ENCODE data around the gene AGAP1. TPM values are rescaled to one million over a fixed set of nuclear protein-coding genes. Genes with fewer than 3 reads are reported as not detected.

The AGAP1 gene
- total RNA-seq, 1 donor from 2014 or later: 3.8 TPM

DNA sequence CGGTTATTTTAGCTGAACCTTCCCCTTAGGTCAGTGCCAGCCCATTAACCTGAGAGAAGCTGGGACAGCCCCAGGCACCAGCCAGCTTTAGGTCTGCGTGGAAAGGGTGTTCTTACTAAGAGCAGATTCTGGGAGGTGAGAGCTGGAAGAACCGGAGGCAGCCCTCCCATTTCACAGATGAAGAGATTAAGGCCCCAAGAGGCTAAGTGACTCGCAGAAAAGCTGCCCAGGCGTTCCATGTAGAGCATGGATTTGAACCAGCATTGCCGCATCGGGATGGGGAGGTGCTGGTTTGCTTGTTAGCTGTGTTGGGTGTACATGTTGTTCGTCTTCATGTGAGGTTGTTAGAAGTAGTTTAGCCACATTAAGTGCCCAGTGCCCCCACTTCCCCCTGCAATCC lies 203.2 kb downstream of the AGAP1 start:
- no peak for DNase-seq
- intact Hi-C loops (cut with micrococcal nuclease): no loop called here

DNA sequence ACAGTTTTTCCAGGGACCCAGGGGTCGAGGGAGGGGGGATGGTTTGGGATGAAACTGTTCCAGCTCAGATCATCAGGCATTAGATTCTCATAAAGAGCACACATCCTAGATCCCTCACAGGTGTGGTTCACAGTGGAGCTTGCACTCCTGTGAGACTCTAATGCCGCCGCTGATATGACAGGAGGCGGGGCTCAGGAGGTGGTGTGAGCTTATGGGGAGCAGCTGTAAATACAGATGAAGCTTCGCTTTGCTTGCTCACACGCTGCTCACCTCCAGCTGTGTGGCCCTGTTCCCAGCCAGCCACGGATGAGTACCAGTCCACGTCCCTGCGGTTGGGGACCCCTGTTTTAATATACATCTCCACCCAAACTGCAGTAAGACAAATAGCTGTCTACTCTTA lies 204.2 kb downstream of the AGAP1 start:
- Mint-ChIP-seq H3K4me1 (no peaks in the 10 kb centered on the region), H3K36me3 (ENCODE audit: low read depth) (no peaks in the 10 kb centered on the region), H3K27ac (no peak overlapping the region), H3K9me3 (no peaks in the 10 kb centered on the region), H3K4me3 (no peak overlapping the region), H3K27me3 (peaks cover 2% of the 10 kb centered on the region)
- intact Hi-C loops (cut with micrococcal nuclease): no loop called here
- DNase-seq: no peak

More for the DNA sequence above, 203.2 kb downstream of the AGAP1 start:
- Mint-ChIP-seq H3K4me1 (no peaks in the 10 kb centered on the region), H3K36me3 (ENCODE audit: low read depth) (no peaks in the 10 kb centered on the region), H3K9me3 (no peaks in the 10 kb centered on the region), H3K27ac (no peak overlapping the region), H3K4me3 (no peak overlapping the region), H3K27me3 (peaks cover 1% of the 10 kb centered on the region)

DNA sequence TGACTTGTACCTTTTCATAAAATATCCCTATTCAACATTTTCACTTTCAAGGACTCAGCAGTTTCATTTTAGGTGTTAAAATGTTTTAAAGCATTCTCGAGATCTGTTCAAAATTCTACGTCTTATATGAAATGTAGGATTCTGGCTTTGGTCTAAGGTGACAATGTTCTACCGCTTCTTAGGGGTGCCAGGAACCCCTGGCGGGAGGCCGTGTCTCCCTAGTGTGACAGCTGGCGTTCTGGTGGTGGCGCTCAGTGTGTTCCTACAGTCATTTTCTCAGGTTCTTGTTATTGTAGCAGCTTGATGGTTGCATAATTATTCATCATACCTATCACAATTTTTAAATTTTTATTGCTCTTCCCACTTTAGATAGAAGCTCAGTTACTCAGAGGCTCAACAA lies 204.6 kb downstream of the AGAP1 start:
- Mint-ChIP-seq H3K36me3 (ENCODE audit: low read depth) (no peaks in the 10 kb centered on the region), H3K4me3 (no peak overlapping the region), H3K9me3 (no peaks in the 10 kb centered on the region), H3K4me1 (no peaks in the 10 kb centered on the region), H3K27me3 (peaks cover 2% of the 10 kb centered on the region), H3K27ac (no peak overlapping the region)
- intact Hi-C loops (cut with micrococcal nuclease): no loop called here
- DNase-seq: no peak

DNA sequence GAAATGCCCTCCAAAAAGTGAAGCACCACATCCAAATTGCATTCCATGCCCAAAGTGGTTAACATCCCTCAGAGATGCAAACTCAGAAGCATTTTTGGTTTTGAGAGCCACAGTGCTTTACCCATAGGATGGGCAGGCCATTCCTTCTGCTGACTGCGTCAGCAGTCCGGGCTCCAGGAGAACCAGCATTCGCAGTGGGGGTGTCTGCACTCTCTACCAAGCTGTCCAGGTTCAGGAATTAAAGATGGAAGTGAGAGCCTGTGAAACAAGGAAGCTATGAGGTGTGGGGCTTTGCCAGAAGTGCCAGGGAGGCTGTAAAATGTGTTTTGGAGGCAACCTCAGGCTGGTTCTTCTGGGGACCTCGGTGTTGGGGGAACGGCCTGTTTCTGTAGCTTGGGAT lies 205.7 kb downstream of the AGAP1 start:
- H3K4me3 Mint-ChIP-seq: no peak overlapping the region
- H3K27ac Mint-ChIP-seq: no peak overlapping the region
- intact Hi-C loops (cut with micrococcal nuclease): no loop called here
- peaks cover 2% of the 10 kb centered on the region for H3K27me3 Mint-ChIP-seq
- DNase-seq: no peak
- H3K36me3 Mint-ChIP-seq (ENCODE audit: low read depth): no peaks in the 10 kb centered on the region
- H3K4me1 Mint-ChIP-seq: no peaks in the 10 kb centered on the region
- no peaks in the 10 kb centered on the region for H3K9me3 Mint-ChIP-seq

DNA sequence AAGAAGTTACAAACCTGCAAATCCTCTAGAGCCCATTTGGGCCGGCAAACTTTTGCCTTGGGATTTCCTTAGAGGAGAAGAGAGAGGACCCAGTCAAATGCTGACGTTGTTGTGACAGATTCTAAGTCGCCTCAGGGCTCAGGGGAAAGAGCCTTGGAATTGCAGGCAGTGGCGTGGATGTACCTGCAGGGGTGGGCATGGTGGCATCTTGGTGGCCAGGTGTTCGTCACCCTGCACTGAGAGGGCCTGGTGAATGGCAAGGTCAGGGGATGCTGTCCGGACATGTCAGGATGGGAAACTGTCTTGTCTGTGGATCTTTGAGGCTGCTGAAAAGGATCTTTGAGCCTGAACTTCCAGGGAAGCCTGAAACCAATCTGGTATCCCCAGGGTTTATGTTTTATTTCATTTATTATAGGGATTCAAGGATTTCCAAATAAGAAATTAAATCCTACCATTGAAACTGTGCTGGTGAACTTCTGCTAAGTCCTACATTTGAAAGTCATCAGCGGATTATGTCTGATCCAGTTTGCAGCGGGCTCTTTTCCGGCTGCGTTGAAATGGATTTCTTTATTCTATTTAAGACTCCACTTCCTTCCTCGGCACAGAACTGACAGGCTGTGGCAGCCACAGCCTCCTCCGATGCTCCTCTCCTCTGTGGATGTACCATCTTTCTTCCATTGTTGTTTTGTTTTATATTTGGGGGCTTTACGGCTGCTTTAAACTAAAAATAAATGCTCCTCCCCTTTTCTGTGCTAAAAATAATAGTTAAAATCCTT lies 207.6 kb downstream of the AGAP1 start:
- Mint-ChIP-seq H3K4me3 (no peak overlapping the region), H3K9me3 (no peaks in the 10 kb centered on the region), H3K27ac (no peak overlapping the region), H3K27me3 (peaks cover 2% of the 10 kb centered on the region), H3K4me1 (no peaks in the 10 kb centered on the region), H3K36me3 (ENCODE audit: low read depth) (no peaks in the 10 kb centered on the region)
- DNase-seq: no peak
- intact Hi-C loops (cut with micrococcal nuclease): no loop called here

DNA sequence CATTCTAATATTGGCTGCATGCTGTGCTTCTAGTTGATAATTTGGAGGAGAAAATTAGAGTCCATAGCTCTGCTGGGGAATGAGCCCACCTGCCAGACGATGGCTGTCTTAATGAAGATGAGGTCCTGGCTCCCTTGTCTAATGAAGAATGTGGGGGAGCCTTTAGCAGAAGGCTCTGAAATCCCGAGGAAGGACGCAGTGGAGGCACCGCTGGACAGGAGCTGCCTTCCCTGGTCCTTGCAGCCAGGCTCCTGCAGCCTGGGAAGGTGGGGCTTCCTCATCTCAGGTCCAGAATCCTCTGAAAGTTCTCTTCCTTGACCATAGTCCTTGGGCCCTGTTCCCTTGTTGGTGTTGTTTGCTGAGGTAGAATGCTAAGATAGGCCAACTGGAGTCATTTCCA lies 208.3 kb downstream of the AGAP1 start:
- Mint-ChIP-seq H3K4me3 (no peak overlapping the region), H3K27ac (no peak overlapping the region), H3K9me3 (no peaks in the 10 kb centered on the region), H3K4me1 (no peaks in the 10 kb centered on the region), H3K36me3 (ENCODE audit: low read depth) (no peaks in the 10 kb centered on the region), H3K27me3 (peaks cover 2% of the 10 kb centered on the region)
- DNase-seq: no peak
- intact Hi-C loops (cut with micrococcal nuclease): no loop called here

DNA sequence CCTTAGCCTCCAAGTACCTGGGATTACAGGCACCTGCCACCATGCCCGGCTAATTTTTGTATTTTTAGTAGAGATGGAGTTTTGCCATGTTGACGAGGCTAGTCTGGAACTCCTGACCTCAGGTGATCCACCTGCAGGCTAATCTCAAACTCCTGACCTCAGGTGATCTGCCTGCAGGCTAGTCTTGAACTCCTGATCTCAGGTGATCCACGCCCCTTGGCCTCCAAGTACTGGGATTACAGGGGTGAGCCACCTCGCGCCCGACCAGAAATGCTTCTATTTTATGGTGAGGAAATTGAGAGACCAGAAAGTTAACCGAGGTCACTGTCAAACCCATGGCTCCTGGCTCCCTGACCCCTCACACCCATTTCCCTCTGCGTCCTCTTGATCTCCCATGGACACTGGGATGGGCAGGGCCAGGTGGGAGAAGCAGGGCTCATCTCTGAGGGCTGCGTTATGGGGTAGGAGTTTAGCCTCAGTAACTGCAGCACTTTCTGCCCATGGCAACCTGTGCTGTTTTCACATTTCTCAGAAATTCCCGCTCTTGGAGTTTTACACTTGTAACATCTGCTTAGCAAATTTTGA lies 210.0 kb downstream of the AGAP1 start:
- peaks cover 2% of the 10 kb centered on the region for H3K27me3 Mint-ChIP-seq
- no peak overlapping the region for H3K4me3 Mint-ChIP-seq

DNA sequence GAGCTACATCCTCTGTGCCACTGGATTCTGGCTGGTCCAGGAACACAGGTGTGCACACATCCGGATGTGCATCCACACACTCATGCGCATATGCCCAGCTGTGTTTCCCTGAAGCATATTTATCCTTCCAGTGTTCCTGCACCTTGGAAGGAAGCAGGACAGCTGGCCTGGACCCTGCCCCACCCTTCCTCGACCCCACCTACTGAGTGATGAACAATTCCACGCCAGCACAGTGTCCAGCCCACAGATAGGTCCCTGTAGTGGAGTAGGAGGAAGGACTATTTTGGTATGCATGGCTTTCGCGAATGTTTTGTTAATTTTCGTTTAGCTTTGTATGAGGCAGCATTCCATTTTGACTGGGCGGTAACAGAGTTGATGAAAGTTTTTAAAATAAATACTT lies 211.5 kb downstream of the AGAP1 start:
- Mint-ChIP-seq H3K4me3 (no peak overlapping the region), H3K27ac (no peak overlapping the region), H3K36me3 (ENCODE audit: low read depth) (no peaks in the 10 kb centered on the region), H3K4me1 (no peaks in the 10 kb centered on the region), H3K9me3 (no peaks in the 10 kb centered on the region), H3K27me3 (peaks cover 2% of the 10 kb centered on the region)
- intact Hi-C loops (cut with micrococcal nuclease): no loop called here
- no peak for DNase-seq

More for the DNA sequence above, 210.0 kb downstream of the AGAP1 start:
- Mint-ChIP-seq H3K27ac (no peak overlapping the region), H3K36me3 (ENCODE audit: low read depth) (no peaks in the 10 kb centered on the region), H3K9me3 (no peaks in the 10 kb centered on the region), H3K4me1 (no peaks in the 10 kb centered on the region)
- no peak for DNase-seq
- intact Hi-C loops (cut with micrococcal nuclease): no loop called here

DNA sequence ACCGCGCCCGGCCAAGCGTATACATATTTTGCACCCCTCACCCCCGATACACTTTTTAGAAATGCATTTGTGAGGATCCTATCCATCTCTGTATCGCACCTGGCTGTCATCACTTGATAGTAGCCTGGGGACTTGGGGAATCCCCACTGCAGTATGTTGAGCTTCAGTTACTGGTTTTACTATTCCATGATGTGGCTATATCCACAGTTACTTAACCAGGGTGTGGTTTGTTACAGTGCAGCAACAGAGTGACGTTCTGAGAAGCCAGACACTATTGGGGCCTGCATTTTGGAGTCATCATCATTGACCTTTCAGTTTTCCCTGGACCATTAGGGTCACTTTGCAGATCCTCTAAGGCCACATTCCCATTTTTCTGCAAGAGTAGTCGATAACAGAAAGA lies 212.7 kb downstream of the AGAP1 start:
- no peak for DNase-seq
- Mint-ChIP-seq H3K36me3 (ENCODE audit: low read depth) (no peaks in the 10 kb centered on the region), H3K4me1 (no peaks in the 10 kb centered on the region), H3K4me3 (no peak overlapping the region), H3K27me3 (peaks cover 2% of the 10 kb centered on the region), H3K27ac (no peak overlapping the region), H3K9me3 (no peaks in the 10 kb centered on the region)
- intact Hi-C loops (cut with micrococcal nuclease): no loop called here

DNA sequence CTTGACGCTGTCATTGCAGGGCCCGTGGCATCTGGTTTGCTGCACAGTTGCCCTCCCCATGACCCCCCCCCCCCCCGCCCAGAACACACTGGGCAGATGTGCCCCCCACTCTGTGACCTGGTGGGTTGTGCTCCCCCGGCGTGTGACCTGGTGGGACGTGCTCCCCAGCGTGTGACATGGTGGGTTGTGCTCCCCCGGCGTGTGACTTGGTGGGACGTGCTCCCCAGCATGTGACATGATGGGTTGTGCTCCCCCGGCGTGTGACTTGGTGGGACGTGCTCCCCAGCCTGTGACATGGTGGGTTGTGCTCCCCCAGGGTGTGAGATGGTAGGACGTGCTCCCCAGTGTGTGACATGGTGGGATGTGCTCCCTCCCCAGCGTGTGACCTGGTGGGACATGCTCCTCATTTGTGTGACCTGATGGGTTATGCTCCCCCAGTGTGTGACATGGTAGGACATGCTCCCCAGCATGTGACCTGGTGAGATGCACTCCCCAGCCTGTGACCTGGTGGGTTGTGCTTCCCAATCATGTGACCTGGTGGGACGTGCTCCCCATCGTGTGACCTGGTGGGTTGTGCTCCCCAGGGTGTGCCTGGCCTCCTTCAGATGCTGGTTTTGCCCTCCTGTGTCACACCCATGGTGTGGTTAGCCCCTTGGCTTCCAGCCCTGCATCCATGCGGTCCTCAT lies 213.7 kb downstream of the AGAP1 start:
- intact Hi-C loops (cut with micrococcal nuclease): no loop called here
- Mint-ChIP-seq H3K27ac (no peak overlapping the region), H3K9me3 (no peaks in the 10 kb centered on the region), H3K4me1 (no peaks in the 10 kb centered on the region), H3K27me3 (no peaks in the 10 kb centered on the region), H3K4me3 (no peak overlapping the region), H3K36me3 (ENCODE audit: low read depth) (no peaks in the 10 kb centered on the region)
- DNase-seq: no peak

DNA sequence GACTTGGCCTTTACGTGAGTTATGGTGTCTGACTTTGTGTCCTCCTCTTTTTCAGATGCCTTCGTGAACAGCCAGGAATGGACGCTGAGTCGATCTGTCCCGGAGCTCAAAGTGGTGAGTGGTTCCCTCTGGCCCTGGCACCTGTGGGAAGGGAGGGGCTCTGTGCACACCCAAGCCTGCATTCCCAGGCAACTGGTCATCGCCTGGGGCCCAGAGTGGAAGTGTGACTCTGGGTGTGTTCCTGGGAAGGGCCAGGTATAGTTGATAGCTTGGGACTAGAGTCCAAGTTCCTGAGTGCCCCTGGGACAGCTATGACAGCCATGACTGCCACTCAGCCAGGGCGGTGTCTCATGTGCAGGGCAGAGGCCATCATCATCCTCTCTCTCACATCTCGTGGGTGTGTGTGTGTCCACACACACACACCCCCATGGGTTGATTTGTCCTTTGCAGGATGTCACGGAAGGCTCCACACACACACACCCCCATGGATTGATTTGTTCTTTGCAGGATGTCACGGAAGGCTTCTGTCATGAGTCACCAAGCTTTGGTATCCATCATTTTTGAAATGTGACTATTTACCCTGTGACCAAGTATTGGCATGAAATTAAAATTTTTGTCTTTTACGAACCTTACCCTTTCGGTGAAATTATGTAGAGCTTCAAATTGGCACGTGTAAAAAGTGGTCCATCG lies 215.4 kb downstream of the AGAP1 start:
- intact Hi-C loops (cut with micrococcal nuclease): no loop called here
- DNase-seq: no peak

DNA sequence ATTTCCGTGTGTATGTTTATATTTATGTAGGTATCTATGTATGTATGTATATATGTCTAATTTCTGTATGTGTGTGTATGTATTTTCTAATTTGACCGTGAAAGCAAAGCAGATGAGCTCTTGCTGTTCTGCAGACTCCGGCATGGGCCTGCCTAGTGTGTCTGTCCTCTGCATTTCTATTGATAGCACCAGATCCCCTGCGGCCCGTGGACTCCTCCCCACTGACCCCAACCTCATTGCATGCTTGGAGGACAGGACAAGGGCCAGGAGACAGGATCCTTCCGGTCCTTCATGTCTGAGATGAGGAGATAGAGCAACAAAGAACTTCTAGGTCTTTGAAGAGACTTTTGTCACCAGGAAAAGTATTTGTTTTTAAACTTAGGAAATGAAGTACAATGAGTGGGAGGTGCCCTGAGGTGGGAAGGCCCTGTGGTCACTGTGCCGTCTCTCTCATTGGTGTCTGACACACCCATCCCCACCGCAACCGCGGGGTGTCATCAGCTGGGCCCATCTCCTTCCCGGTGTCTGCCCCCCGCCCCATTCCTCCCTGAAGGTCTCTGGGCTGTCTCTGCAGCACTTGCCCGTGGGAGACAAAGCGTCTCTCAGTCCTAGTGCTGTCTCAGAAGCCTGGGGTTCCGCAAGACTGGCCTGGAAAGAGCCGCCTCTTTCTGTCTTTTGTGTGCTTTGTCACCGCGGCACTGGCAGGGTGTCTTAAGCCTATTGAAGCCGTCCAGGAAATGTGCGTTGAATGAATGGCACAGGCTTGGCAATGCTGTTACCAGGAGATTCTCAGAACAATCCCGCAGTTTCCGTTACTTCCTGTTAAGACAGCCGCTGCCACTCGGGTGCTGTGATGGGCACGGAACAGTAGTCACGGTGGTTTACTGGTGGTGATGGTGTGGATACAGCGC lies 216.4 kb downstream of the AGAP1 start:
- Mint-ChIP-seq H3K4me3 (no peak overlapping the region), H3K9me3 (no peaks in the 10 kb centered on the region), H3K36me3 (ENCODE audit: low read depth) (no peaks in the 10 kb centered on the region), H3K27ac (no peak overlapping the region), H3K4me1 (no peaks in the 10 kb centered on the region), H3K27me3 (no peaks in the 10 kb centered on the region)
- DNase-seq: no peak
- intact Hi-C loops (cut with micrococcal nuclease): no loop called here

More for the DNA sequence above, 215.4 kb downstream of the AGAP1 start:
- H3K9me3 Mint-ChIP-seq: no peaks in the 10 kb centered on the region
- no peaks in the 10 kb centered on the region for H3K4me1 Mint-ChIP-seq
- H3K27ac Mint-ChIP-seq: no peak overlapping the region
- H3K4me3 Mint-ChIP-seq: no peak overlapping the region
- no peaks in the 10 kb centered on the region for H3K27me3 Mint-ChIP-seq
- H3K36me3 Mint-ChIP-seq (ENCODE audit: low read depth): no peaks in the 10 kb centered on the region

DNA sequence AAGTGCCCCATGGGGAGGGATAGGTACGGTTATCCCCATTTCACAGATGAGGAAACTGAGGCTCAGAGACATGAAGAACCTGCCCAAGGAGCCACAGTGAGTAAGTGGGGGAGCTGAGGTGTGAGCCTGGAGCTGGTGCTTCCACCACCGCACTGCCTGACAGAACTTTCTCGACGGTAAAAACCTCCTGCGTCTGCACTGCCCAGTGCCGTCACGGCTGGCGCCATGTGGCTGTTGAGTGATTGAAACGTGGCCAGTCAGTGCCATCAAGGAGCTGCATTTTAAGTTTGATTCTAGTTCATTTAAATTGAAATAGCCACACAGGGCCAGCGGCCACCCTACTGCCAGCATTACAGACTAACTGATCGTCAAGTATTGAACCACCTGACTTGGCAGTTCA lies 217.1 kb downstream of the AGAP1 start:
- Mint-ChIP-seq H3K27me3 (no peaks in the 10 kb centered on the region), H3K9me3 (no peaks in the 10 kb centered on the region), H3K4me1 (no peaks in the 10 kb centered on the region), H3K27ac (no peak overlapping the region), H3K36me3 (ENCODE audit: low read depth) (no peaks in the 10 kb centered on the region), H3K4me3 (no peak overlapping the region)
- intact Hi-C loops (cut with micrococcal nuclease): no loop called here
- DNase-seq: no peak

All from activated CD4-positive, alpha-beta T cell treated with anti-CD3 and anti-CD28 coated beads, Interleukin-2, amount 10 ng/mL, durations not matched to agents 24 days and 14 days (primary cell).